ENCODE measurements around the gene GH2.
"Not testable (repeated sequence)": the region's sequence is repeated elsewhere in the genome, so short reads cannot be mapped to it uniquely, and the experiment has no call there.

Gene GH2

GRCh38 chr17:63911041-63911635 is 29.4 kb upstream of the GH2 start, which contains the start of gene CSHL1:
Gene CSHL1, minus strand, starts transcription at chr17:63911258. Its CDS starts 62 bp downstream, at chr17:63911196.
- no peak for DNase-seq (ENCODE audit: low read depth)

DNA sequence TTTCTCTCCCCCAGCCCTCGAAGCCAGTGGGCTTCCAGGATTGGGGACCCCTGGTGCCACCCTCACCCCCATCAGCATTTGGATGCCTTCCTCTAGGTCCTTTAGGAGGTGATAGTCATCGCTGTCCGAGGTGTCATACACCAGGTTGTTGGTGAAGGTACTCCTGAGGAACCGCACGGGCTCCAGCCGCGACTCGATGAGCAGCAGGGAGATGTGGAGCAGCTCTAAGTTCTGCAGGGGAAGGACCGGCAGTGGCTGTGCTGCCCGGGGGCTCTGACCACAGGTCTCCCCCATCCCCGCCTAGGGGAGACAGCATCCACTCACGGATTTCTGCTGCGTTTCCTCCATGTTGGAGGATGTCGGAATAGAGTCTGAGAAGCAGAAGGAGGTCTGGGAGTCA is 28.4 kb upstream of the GH2 start:
- no peak for DNase-seq (ENCODE audit: low read depth)

GRCh38 chr17:63909586-63909985 is 27.8 kb upstream of the GH2 start:
- not testable (repeated sequence) for DNase-seq (ENCODE audit: low read depth)

DNA sequence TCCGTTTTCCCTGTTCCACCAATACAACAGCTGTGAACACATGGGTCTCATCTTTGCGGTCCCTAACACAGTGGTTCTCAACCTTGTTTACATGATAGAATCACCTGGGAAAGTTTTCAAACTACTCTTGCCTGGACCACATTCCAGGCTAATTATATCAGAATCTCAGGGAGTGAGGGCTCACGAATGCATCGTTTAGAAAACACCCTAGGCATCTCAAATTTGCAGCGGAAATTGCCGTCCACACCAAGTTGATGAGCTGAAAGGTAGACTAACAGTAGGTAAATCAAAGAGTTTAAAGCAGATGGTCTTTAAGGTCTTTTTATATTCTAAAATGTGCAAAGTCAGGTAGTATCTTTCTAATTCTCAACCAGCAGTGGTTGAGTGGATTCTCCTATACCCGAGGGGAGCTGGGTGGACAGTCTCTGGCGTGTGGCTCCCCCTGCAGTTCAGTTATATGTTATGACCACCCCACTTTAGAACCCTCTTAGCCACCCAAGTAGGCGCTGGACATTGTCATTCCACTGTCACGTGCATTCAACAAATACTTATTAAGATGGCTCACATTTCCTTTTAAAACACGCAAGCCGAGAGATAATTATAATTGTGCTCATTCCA is 25.5 kb upstream of the GH2 start:
- peak; percentile 21 for DNase-seq (ENCODE audit: low read depth)

GRCh38 chr17:63904796-63905195 is 23.1 kb upstream of the GH2 start:
- not testable (repeated sequence) for DNase-seq (ENCODE audit: low read depth)

DNA sequence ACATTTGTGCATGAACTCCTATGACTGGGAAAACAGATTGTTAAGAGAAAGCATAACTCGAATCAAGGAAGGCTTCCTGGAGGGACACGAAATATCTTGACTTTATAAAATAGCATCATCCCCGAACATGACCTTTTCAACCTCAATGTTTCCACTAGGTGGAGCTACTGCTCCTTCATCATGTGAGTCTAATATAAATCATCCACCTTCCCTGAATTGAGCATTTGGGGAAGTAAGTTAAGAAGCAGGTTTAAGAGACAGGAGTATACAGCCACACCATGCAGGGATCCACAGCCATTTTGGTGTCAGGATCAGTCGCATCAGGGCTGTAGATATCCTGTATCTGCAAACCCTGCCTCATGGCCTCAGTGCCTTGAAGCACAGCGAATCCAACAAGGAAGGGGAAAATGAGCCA is 22.1 kb upstream of the GH2 start:
- not testable (repeated sequence) for DNase-seq (ENCODE audit: low read depth)

DNA sequence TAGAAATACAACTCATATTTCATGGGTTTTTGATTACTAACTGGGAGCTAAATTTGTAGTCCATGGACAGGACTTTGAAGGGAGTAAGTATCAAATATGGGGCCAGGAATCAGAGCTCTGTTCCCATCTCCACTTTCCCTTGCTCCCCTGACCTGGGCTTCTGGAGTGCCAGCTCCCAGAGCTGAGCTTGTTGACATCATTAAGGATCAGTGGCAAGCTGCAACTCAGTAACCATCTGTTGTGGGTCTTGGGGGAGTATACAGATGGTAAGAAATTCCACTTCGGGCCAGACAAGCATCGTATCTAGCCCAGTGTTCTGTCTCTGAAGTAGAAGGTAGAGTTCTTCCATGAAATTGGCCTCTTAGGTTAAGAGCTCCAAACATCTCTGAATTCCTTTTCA is 20.2 kb upstream of the GH2 start:
- DNase-seq (ENCODE audit: low read depth): not testable (repeated sequence)

GRCh38 chr17:63898899-63899798 is 17.4 kb upstream of the GH2 start:
- DNase-seq (ENCODE audit: low read depth): not testable (repeated sequence)

GRCh38 chr17:63896524-63897354 is 15.0 kb upstream of the GH2 start, which contains the start of gene CSH1:
Gene CSH1, minus strand, starts transcription at chr17:63896574. Its CDS starts 63 bp downstream, at chr17:63896511.
- not testable (repeated sequence) for DNase-seq (ENCODE audit: low read depth)

- DNase-seq (ENCODE audit: low read depth): not testable (repeated sequence)
Observed at GRCh38 chr17:63894821-63895220, 13.1 kb upstream of the GH2 start.

GRCh38 chr17:63894021-63894420 is 12.3 kb upstream of the GH2 start:
- not testable (repeated sequence) for DNase-seq (ENCODE audit: low read depth)

- not testable (repeated sequence) for DNase-seq (ENCODE audit: low read depth)
Observed at GRCh38 chr17:63892316-63893037, 10.7 kb upstream of the GH2 start.

- DNase-seq (ENCODE audit: low read depth): peak; percentile 55
Observed at GRCh38 chr17:63889026-63889848, 7.5 kb upstream of the GH2 start.

DNA sequence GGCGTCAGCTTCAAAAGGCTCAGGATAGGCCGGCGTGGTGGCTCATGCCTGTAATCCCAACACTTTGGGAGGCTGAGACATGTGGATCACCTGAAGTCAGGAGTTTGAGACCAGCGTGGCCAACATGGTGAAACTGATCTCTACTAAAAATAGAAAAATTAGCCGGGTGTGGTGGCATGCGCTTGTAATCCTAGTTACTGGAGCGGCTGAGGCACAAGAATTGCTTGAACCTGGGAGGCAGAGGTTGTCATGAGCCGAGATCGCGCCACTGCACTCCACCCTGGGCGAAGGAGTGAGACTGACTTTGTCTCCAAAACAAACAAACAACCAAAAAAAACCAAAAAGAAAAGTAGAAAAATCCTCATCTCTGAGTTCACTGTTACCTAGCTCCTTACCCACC is 3.4 kb upstream of the GH2 start:
- DNase-seq (ENCODE audit: low read depth): not testable (repeated sequence)

GRCh38 chr17:63882626-63883126 is 932 bp upstream of the GH2 start:
- DNase-seq (ENCODE audit: low read depth): not testable (repeated sequence)

DNA sequence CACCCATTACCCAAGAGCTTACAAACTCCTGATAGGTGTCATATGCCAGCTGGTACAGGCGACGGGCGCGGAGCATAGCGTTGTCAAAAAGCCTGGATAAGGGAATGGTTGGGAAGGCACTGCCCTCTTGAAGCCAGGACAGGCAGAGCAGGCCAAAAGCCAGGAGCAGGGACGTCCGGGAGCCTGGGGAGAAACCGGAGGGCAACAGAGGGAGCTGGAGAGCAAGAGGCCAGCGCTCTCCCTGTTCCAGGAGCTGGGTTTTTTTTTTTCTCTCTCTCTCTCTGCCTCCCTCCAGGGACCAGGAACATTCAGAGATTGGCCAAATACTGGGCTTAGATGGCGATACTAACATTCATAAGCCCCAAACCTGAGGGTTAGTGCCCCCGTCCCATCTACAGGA is 407 bp downstream of the GH2 start:
- not testable (repeated sequence) for DNase-seq (ENCODE audit: low read depth)

- DNase-seq (ENCODE audit: low read depth): no peak
Observed at GRCh38 chr17:63880706-63881105, 1.0 kb downstream of the GH2 start.

DNA sequence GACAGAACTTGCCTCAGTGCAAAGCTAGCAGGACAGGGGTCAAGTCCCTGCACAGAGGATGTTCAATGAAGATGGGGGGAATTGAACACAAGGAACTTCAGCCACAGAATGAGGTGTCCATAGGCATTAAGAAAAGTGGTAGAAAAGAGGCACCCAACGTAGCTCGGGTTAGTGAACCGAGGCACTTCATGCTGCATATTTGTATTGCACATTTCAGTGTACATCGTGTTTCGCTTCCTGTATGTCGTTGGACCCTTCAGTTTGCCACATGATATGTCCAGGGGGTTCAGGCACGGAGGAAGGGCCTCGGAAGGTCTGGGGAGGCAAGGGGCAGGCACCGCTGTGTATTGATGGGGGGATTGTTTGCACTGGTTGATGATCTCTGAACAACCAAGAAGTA is 3.3 kb downstream of the GH2 start:
- DNase-seq (ENCODE audit: low read depth): not testable (repeated sequence)

GRCh38 chr17:63874693-63875092 is 7.1 kb downstream of the GH2 start:
- not testable (repeated sequence) for DNase-seq (ENCODE audit: low read depth)

Data from EH (cell line).